PC-9 (cell line): ENCODE data around the gene ITM2B. TPM values are rescaled to one million over a fixed set of nuclear protein-coding genes. Genes with fewer than 3 reads are reported as not detected.

Source experiments
- BruUV-seq: library from RNA; stranded (reverse); fragments of 400-500 nt; replicated peaks from 2 replicates; lab custom pipeline; 2021; lab: Mats Ljungman, UMichigan
- CTCF ChIA-PET: fragments of 300-600 bp; sonication (Branson Sonifier 250); formaldehyde crosslinking; loops from one replicate; lab custom pipeline; 2022; ENCODE audit warnings: antibody characterized with exemption; lab: Charles Lee
- POLR2A ChIA-PET: fragments of 300-600 bp; sonication (Branson Sonifier 250); formaldehyde crosslinking; loops from one replicate; lab custom pipeline; 2022; ENCODE audit warnings: antibody characterized with exemption; ENCODE audit not compliant: unreplicated experiment; lab: Charles Lee
- DNase-seq, 2 experiments: peaks; one replicate each; pipeline versions ENCODE4 v3.0.0 to v3.0.0-alpha.2; 2015 to 2022; ENCODE audit warnings: mixed read lengths in 1 of 2
- H2AFZ ChIP-seq: fragments of 200-600 bp; sonication (generic); 2 replicates; pipeline ENCODE4 v1.8.1; 2017; ENCODE audit warnings: antibody characterized with exemption
- H3F3A ChIP-seq: fragments of 200-600 bp; sonication (generic); 2 replicates; pipeline ENCODE4 v1.8.1; 2017; ENCODE audit warnings: antibody characterized with exemption, mild to moderate bottlenecking, low read depth; ENCODE audit not compliant: insufficient read depth
- H3K27ac ChIP-seq: fragments of 200-600 bp; sonication (generic); 2 replicates; pipeline ENCODE4 v1.6.1; 2016; ENCODE audit warnings: mixed run types
- H3K27me3 ChIP-seq: fragments of 200-600 bp; sonication (generic); 2 replicates; pipeline ENCODE4 v1.6.1; 2016; ENCODE audit warnings: low read depth, mixed run types; ENCODE audit not compliant: insufficient read depth
- H3K36me3 ChIP-seq: fragments of 200-600 bp; sonication (generic); 2 replicates; pipeline ENCODE4 v1.6.1; 2016; ENCODE audit warnings: low read depth, mixed run types
- H3K4me1 ChIP-seq: fragments of 200-600 bp; sonication (generic); replicated peaks from 2 replicates; pipeline ENCODE4 v1.6.1; 2016; ENCODE audit warnings: mixed run types; ENCODE audit not compliant: insufficient read depth
- H3K4me2 ChIP-seq: fragments of 200-600 bp; sonication (generic); 2 replicates; pipeline ENCODE4 v1.6.1; 2017; ENCODE audit warnings: mixed run types
- H3K4me3 ChIP-seq: fragments of 200-600 bp; sonication (generic); 2 replicates; pipeline ENCODE4 v1.6.1; 2016; ENCODE audit warnings: mixed run types
- H3K79me2 ChIP-seq: fragments of 200-600 bp; sonication (generic); 2 replicates; pipeline ENCODE4 v1.6.1; 2017; ENCODE audit warnings: low read depth, mixed run types
- H3K9me2 ChIP-seq: fragments of 200-600 bp; sonication (generic); 2 replicates; pipeline ENCODE4 v1.8.1; 2017; ENCODE audit warnings: mild to moderate bottlenecking; ENCODE audit not compliant: insufficient read depth
- H3K9me3 ChIP-seq: fragments of 200-600 bp; sonication (generic); 2 replicates; pipeline ENCODE4 v1.8.1; 2016; ENCODE audit warnings: low read depth; ENCODE audit not compliant: insufficient read depth
- H4K20me1 ChIP-seq: fragments of 200-600 bp; sonication (generic); 2 replicates; pipeline ENCODE4 v1.8.1; 2017; ENCODE audit not compliant: insufficient read depth
- CTCF ChIP-seq: fragments of 200-600 bp; sonication (generic); conservative IDR thresholded peaks from 2 replicates; pipeline ENCODE4 v1.6.1; 2017; ENCODE audit warnings: mixed run types, antibody characterized with exemption, mild to moderate bottlenecking, moderate library complexity
- EZH2 ChIP-seq: fragments of 200-600 bp; sonication (generic); IDR thresholded peaks from 2 replicates; pipeline ENCODE4 v1.8.0; 2017; ENCODE audit warnings: antibody characterized with exemption, low read depth
- intact Hi-C: fragments of 100-400 bp; cut with micrococcal nuclease; formaldehyde crosslinking; loops from one replicate; pipeline ENCODE4 v1.10.0; 2022; ENCODE audit not compliant: unreplicated experiment
- total RNA-seq: library from RNA; stranded (reverse); gene quantifications from 2 replicates; pipeline ENCODE4 v1.2.3, GENCODE V29; 2021

ITM2B gene
- total RNA-seq, 1 experiment from 2014 or later, result 155 TPM

DNA sequence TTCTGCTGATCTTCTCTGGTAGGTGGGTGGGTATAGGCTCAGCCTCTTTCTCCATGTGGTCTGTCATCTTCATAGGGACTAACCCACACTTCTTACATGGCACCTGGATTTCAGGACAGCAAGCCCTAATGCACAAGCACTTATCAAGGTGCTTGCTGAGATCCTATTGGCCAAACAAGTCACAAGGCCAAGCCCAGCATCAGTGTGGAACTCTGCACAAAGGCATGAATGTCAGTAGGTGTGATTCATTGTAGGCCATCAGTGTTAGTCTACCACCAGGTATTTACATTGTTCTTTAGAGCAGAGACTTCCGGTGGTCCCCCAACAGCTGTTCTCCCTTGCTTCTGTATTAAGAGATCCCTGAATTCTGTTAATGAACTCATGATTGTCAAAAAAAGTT, 62.3 kb downstream of the ITM2B start:
- Histone ChIP-seq H3K27me3 (no peaks in the 10 kb centered on the region), H3F3A (no peaks in the 10 kb centered on the region), H3K9me3 (no peaks in the 10 kb centered on the region), H4K20me1 (no peaks in the 10 kb centered on the region), H3K36me3 (no peaks in the 10 kb centered on the region), H3K79me2 (no peaks in the 10 kb centered on the region), H2AFZ (no peak overlapping the region), H3K9me2 (no peaks in the 10 kb centered on the region), H3K4me3 (no peak overlapping the region), H3K4me2 (no peak overlapping the region), H3K4me1 (no peaks in the 10 kb centered on the region), H3K27ac (no peak overlapping the region)
- intact Hi-C loops, result no loop called here
- no TSS peak for BruUV-seq
- no peak for DNase-seq
- CTCF ChIA-PET, result no interaction called here
- TF ChIP-seq EZH2 (no peak), CTCF (no peak)
- POLR2A ChIA-PET, result no interaction called here

GRCh38 chr13:48296528-48296927, 63.5 kb downstream of the ITM2B start:
- ChIA-PET CTCF (no interaction called here), POLR2A (no interaction called here)
- H3K4me1 ChIP-seq, result no peaks in the 10 kb centered on the region
- H4K20me1 ChIP-seq, result no peaks in the 10 kb centered on the region
- H3K79me2 ChIP-seq, result no peaks in the 10 kb centered on the region
- H2AFZ ChIP-seq, result no peak overlapping the region
- DNase-seq, result no peak
- H3K36me3 ChIP-seq, result no peaks in the 10 kb centered on the region
- no peak overlapping the region for H3K27ac ChIP-seq
- TF ChIP-seq EZH2 (no peak), CTCF (no peak)
- no peak overlapping the region for H3K4me2 ChIP-seq
- H3K9me3 ChIP-seq, result no peaks in the 10 kb centered on the region
- H3K4me3 ChIP-seq, result no peak overlapping the region
- H3K27me3 ChIP-seq, result no peaks in the 10 kb centered on the region
- H3K9me2 ChIP-seq, result no peaks in the 10 kb centered on the region
- H3F3A ChIP-seq, result no peaks in the 10 kb centered on the region
- intact Hi-C loops, result no loop called here
- BruUV-seq, result no TSS peak

DNA sequence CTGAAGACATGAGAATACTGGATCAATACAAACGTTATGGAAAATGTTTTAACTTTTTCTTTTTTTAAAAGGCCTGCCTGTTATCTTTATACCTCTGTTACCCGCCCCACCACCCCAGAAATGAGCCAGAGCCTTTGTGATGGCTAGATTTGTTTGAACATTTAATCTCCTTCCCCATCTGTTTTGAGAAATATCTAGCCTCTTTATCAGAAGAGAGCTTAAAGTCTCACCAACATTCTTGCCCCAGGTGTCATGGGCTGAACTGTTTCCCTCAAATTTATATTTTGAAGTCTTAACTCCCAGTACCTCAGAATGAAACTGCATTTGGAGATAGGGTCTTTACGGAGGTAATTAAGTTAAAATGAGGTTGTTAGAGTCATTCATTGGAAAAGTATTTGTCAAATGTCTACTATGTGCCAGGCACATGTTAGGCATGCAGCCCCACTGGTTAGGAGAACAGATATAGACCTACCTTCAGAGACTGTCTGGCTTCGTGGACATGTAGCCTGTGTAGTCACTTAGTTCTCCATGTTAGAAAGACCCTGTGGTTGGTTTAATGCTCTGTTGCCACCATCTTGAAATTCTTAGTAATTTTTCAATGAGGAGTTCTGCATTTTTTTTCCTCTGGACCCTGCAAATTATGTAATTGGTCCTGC, 64.3 kb downstream of the ITM2B start:
- no peaks in the 10 kb centered on the region for H3K79me2 ChIP-seq
- H3K27me3 ChIP-seq, result no peaks in the 10 kb centered on the region
- H3K4me2 ChIP-seq, result no peak overlapping the region
- DNase-seq, result no peak
- H4K20me1 ChIP-seq, result no peaks in the 10 kb centered on the region
- no peak overlapping the region for H3K4me3 ChIP-seq
- H3K9me2 ChIP-seq, result no peaks in the 10 kb centered on the region
- peaks cover 3% of the 10 kb centered on the region; the same call in 1 of the 2 replicates for H3F3A ChIP-seq
- intact Hi-C loops, result no loop called here
- ChIA-PET POLR2A (no interaction called here), CTCF (no interaction called here)
- peaks cover under 1% of the 10 kb centered on the region; the same call in 1 of the 2 replicates for H3K4me1 ChIP-seq
- H3K27ac ChIP-seq, result no peak overlapping the region
- no peak overlapping the region for H2AFZ ChIP-seq
- TF ChIP-seq CTCF (no peak), EZH2 (no peak)
- no peaks in the 10 kb centered on the region for H3K36me3 ChIP-seq
- no TSS peak for BruUV-seq
- H3K9me3 ChIP-seq, result no peaks in the 10 kb centered on the region
